HG03565 (cell line): ENCODE measurements around the gene GALNT18.

ENCODE experiments used
- ATAC-seq: cut with Tn5 transposase; IDR thresholded peaks from one replicate; pipeline ENCODE4 v1.9.1; 2021; ENCODE audit warnings: mild to moderate bottlenecking, moderate library complexity; ENCODE audit not compliant: unreplicated experiment

The GALNT18 gene

GRCh38 chr11:11288972-11289616, 332.7 kb downstream of the GALNT18 start:
- ATAC-seq = no peak

- ATAC-seq = no peak
These were observed 337.3 kb downstream of the GALNT18 start for GRCh38 chr11:11284481-11284880.

- ATAC-seq = no peak
These were observed 340.2 kb downstream of the GALNT18 start for GRCh38 chr11:11281626-11282025.

GRCh38 chr11:11280826-11281225, 341.0 kb downstream of the GALNT18 start:
- no peak for ATAC-seq

- no peak for ATAC-seq
These were observed 341.7 kb downstream of the GALNT18 start for GRCh38 chr11:11279956-11280689.

GRCh38 chr11:11272254-11272653, 349.6 kb downstream of the GALNT18 start:
- no peak for ATAC-seq

- ATAC-seq = no peak
These were observed 351.5 kb downstream of the GALNT18 start for GRCh38 chr11:11270236-11270775.

- ATAC-seq = no peak
These were observed 353.1 kb downstream of the GALNT18 start for GRCh38 chr11:11268706-11269105.

GRCh38 chr11:11268119-11268518, 353.7 kb downstream of the GALNT18 start:
- no peak for ATAC-seq

- ATAC-seq = no peak
These were observed 354.5 kb downstream of the GALNT18 start for GRCh38 chr11:11267312-11267711.

- no peak for ATAC-seq
These were observed 355.7 kb downstream of the GALNT18 start for GRCh38 chr11:11265994-11266606.

GRCh38 chr11:11265320-11265719, 356.5 kb downstream of the GALNT18 start:
- no peak for ATAC-seq

GRCh38 chr11:11263238-11264005, 358.4 kb downstream of the GALNT18 start:
- no peak for ATAC-seq

- no peak for ATAC-seq
These were observed 359.5 kb downstream of the GALNT18 start for GRCh38 chr11:11262171-11262920.

GRCh38 chr11:11261629-11262028, 360.2 kb downstream of the GALNT18 start:
- ATAC-seq = no peak

- ATAC-seq = no peak
These were observed 360.9 kb downstream of the GALNT18 start for GRCh38 chr11:11260903-11261302.

- no peak for ATAC-seq
These were observed 367.8 kb downstream of the GALNT18 start for GRCh38 chr11:11253995-11254394.

GRCh38 chr11:11253497-11253896, 368.3 kb downstream of the GALNT18 start:
- ATAC-seq = no peak

GRCh38 chr11:11252403-11252802, 369.4 kb downstream of the GALNT18 start:
- no peak for ATAC-seq

GRCh38 chr11:11251394-11251970, 370.3 kb downstream of the GALNT18 start:
- no peak for ATAC-seq
